GM18519 (cell line): ENCODE results near the gene SLX9.
"Not testable (repeated sequence)": the region's sequence is repeated elsewhere in the genome, so short reads cannot be mapped to it uniquely, and the experiment has no call there.

ENCODE experiments used
- ATAC-seq: cut with Tn5 transposase; IDR thresholded peaks from one replicate; pipeline ENCODE4 v1.9.1; 2021; ENCODE audit warnings: mild to moderate bottlenecking, moderate library complexity; ENCODE audit not compliant: unreplicated experiment, low FRiP score

SLX9 gene

GRCh38 chr21:44928500-44929241 is 11.2 kb upstream of the SLX9 start:
- ATAC-seq, result not testable (repeated sequence)

DNA sequence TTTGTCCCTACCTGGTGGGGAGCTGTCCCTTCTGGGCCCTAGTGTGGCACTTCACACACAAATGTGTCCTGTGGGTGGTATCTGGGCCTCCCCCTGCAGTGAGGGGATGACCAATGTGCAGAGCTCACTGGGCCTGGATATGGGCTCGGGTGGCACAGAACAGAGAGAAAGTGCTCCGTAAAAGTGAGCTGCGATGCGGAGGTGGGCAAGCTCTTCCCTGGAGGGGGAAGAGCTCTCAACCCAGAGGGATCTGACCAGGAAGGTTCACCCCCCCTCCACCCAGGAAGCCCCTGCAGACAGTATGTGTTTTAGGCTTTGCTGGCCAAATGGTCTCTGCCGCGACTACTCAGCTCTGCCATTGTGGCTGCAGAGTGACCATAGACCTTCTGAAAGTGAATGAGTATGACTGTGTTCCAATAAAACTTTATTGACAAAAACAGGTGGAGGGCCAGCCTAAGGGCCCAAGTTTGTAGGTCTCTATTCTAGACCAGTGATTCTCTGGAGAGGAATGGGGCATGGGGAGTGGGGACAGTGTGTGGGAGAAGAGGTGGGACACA is 10.5 kb upstream of the SLX9 start:
- no peak for ATAC-seq

DNA sequence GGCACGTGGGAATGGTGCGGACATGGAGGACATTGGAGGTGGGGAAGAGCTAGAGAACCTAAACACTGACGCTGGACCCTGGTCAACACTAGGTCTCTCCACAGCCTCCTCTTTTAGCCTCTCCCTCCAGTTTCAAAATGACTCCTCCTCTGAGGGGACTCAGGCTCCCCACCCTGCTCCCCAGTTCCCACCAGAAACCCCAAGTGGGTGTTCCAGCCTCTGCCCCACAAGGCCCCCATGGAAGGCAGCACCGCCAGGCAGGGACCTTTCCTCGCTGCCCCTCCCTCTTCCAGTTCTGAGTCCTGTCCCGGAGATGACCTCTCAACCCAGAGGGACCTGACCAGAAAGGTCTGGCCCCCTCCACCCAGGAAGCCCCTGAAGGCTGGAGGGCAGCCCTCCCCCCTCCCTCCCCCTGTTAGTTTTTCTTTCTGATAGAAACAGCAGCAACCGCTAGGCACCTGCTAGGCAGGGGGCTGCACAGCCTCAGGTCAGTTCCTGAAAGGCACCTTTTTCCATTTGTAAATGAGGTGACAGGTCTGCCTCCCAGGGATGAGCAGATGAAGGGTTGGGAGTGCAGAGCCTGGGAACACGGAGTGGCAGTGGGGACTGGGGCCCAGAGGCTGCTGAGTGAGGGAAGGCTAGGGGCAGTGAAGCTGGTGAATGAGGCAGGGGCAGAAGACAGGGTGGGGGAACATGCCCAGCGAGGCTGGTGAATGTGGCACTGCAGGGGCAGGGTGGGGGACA is 9.9 kb upstream of the SLX9 start:
- ATAC-seq, result no peak

GRCh38 chr21:44930543-44930981 is 9.3 kb upstream of the SLX9 start:
- ATAC-seq, result no peak

GRCh38 chr21:44931137-44931500 is 8.7 kb upstream of the SLX9 start:
- no peak for ATAC-seq

- no peak for ATAC-seq
These were observed 8.1 kb upstream of the SLX9 start for GRCh38 chr21:44931501-44932407.

- no peak for ATAC-seq
These were observed 7.2 kb upstream of the SLX9 start for GRCh38 chr21:44932408-44933181.

GRCh38 chr21:44933199-44933917 is 6.5 kb upstream of the SLX9 start:
- no peak for ATAC-seq

- ATAC-seq, result no peak
These were observed 5.9 kb upstream of the SLX9 start for GRCh38 chr21:44933918-44934260.

- ATAC-seq, result no peak
These were observed 5.6 kb upstream of the SLX9 start for GRCh38 chr21:44934276-44934675.

DNA sequence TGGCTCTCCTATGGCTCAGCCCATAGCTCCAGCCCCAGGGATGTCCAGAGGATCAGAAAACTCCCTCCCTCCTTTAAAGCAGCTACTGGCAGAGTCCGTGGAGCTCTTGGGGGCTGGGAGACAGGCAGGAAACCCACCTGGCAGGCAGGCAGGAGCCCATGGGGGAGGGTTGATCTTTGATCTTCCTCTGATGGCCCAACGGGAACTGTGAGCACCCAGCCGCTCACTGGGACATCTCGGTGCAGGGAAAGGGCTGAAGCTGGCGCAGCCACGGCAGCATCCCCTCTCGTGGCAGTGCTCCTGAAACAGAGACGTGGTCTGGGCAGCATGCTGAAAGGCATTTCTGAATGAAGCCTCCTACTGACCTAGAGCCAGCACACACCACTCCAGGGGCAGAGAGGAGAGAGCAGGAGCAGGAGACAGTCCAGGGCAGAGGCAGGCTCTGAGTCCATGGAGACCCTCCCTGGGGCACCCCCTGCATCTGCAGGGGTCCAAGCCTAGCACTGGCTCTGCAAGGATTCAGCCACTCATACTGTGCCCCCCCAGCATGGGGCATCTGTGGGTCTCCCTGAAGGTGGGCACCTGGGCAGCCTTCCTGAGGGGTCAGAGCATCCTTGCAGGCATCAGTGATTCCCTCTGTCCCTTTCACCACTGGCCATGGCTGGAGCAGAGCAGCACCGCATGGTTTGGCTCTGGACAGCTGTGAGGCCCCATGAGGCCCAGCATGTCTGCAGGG is 4.9 kb upstream of the SLX9 start:
- no peak for ATAC-seq

- no peak for ATAC-seq
These were observed 4.3 kb upstream of the SLX9 start for GRCh38 chr21:44935533-44935927.

- ATAC-seq, result no peak
These were observed 877 bp upstream of the SLX9 start for GRCh38 chr21:44938772-44939531.

DNA sequence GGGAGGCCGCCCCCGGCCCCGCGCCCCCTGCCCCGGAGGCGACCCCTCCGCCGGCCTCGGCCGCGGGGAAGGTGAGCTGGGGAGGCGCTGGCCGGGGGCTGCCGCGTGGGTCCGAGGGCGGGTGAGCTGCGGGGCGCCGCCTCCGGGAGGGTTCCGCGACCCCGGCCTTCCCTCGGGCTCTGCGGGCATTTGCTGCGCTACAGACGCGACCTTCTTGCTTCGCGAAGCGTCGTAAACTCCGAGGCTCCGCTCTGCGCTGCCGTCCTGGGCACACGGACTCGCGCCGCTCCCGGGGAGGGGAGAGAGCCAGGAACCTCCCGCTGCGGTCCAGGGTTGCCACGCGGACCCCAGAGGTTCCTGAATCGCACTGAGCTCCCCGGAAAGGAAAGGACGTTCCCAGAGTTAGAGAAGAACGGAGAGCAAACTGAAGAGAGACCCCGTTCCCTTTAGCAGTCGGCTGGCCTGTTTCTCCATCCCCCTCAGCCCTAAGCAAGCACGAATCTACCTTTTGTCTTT is 345 bp downstream of the SLX9 start:
- ATAC-seq, result no peak

GRCh38 chr21:44941567-44941966 is 1.7 kb downstream of the SLX9 start:
- no peak for ATAC-seq

DNA sequence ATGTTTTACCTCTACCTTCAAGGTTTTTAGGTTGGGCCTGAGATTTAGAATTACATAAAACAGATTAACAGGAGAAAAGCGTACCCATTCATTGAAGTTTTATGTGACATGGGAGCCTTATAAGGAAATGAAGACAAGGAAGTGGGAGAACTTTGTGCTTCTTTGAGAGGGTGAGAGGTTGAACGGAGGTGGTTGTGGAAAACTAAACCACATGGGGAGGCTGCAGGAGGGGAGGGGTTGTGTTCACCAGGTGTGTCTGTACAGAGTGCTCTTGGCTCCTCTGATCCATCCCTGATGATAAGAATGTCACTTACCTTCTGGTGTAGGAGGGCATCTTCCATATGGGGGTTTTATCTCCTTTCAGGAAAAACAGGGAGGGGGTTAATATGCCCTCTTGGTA is 2.7 kb downstream of the SLX9 start:
- ATAC-seq, result no peak

GRCh38 chr21:44943005-44943685 is 3.3 kb downstream of the SLX9 start:
- no peak for ATAC-seq
